AG09319 (cell line): Measurements from ENCODE around the gene ADK.

Experiments used
- DNase-seq: peaks from one replicate; pipeline ENCODE4 v3.0.0-alpha.2; 2010; ENCODE audit warnings: low read depth; ENCODE audit errors: extremely low read depth
- CTCF ChIP-seq: IDR thresholded peaks from 2 replicates; pipeline ENCODE4 v1.5.1; 2011; ENCODE audit warnings: low read depth, mild to moderate bottlenecking, inconsistent platforms, low read length, moderate library complexity

The ADK gene

DNA sequence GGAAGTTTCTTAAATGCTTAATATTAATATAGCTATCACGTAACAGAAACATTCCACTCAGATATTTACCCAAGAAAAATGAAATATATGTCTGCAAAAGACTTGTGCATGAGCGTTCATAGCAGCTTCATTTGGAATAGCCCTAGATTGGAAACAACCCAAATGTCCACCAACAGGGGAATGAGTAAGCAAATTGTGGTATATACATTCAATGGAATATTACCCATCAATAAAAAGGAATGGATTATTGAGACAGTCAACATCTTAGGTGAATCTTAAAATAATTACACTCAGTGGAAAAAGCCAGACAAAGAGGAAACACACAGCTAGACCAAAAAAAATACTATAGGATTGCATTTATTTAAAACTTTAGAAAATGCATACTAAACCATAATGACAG lies 585.0 kb downstream of the ADK start:
- no peak for TF ChIP-seq CTCF
- no peak for DNase-seq

- DNase-seq, result no peak
- no peak for TF ChIP-seq CTCF
Measured at GRCh38 chr10:74738052-74738451, 587.0 kb downstream of the ADK start.

- no peak for TF ChIP-seq CTCF
- DNase-seq, result no peak
Measured at GRCh38 chr10:74738542-74738941, 587.5 kb downstream of the ADK start.

DNA sequence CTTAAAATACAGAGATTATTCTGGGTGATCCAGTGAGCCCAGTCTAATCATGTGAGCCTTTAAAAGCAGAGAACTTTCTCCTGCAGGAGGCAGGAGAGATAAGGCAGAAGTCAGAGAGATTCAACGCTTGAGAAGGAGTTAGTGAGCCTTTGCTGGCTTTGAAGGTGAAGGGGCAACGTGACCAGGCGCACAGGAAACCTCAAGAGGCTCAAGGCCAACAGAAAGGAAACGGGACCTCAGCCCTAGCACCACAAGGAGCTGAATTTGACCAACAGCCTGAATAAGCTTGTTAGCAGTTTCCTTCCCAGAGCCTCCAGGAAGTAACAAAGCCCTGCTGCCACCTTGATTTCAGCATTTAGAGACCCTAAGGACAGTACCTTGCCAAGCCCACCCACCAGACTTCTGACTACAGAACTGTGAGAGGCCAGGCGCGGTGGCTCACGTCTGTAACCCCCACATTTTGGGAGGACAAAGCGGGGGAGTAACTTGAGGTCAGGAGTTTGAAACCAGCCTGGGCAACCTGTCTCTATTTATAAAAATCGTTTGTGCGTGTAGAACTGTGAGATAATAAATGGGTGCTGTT lies 588.1 kb downstream of the ADK start:
- no peak for DNase-seq
- peak; percentile 15 for TF ChIP-seq CTCF

DNA sequence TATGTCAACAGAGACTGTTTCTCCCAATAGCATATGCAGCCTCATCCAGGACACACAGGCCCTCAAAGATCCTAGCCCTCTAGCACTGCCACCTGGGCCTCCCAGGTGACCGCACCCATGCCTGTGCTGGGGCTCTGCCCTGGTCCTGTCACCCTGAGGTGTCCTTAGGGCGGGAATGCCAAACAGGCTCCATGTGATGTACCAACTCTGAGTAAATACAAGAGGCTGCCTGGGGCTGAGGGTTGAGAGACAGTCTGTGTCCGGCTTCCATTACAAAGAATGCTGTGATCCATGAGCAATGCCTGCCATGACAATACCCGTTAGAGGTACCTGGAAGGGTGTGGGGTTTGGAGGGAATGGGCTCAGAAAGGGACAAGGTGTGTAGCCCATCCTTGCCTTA lies 592.4 kb downstream of the ADK start:
- no peak for DNase-seq
- TF ChIP-seq CTCF, result no peak

GRCh38 chr10:74745449-74745848 lies 594.4 kb downstream of the ADK start:
- DNase-seq, result no peak
- TF ChIP-seq CTCF, result no peak

DNA sequence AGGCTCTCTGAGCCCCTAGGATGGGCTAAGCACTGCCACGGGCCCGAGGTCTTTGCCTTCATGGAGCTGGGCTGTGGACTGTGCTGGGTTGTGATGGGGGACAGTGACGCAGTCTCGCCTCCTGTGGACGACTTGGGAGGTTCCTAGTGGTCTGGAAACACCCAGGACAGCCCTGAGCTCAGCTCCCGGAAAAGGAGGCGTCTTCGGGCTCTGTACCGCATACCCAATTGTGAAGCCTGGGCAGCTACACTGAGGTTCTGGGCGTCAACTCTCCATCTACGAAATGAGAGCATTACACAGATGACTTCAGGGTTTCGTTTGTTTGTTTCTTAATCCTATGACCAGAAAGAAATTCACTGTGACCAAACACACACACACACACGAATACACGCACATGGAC lies 595.8 kb downstream of the ADK start:
- no peak for DNase-seq
- TF ChIP-seq CTCF, result no peak
